HG02885 (cell line): Measurements from ENCODE around the gene PLCH2.

Experiments
- ATAC-seq: cut with Tn5 transposase; IDR thresholded peaks from one replicate; pipeline ENCODE4 v1.9.1; 2021; ENCODE audit warnings: mild to moderate bottlenecking; ENCODE audit not compliant: unreplicated experiment, poor library complexity

Gene PLCH2

GRCh38 chr1:2496087-2496622 is 20.1 kb downstream of the PLCH2 start:
- no peak for ATAC-seq

- no peak for ATAC-seq
Measured at GRCh38 chr1:2496746-2497145, 20.7 kb downstream of the PLCH2 start.

GRCh38 chr1:2497891-2498290 is 21.8 kb downstream of the PLCH2 start:
- no peak for ATAC-seq

- ATAC-seq = no peak
Measured at GRCh38 chr1:2498648-2499047, 22.6 kb downstream of the PLCH2 start.

GRCh38 chr1:2499260-2499659 is 23.2 kb downstream of the PLCH2 start:
- ATAC-seq = no peak

- ATAC-seq = no peak
Measured at GRCh38 chr1:2499986-2500596, 24.0 kb downstream of the PLCH2 start.

- no peak for ATAC-seq
Measured at GRCh38 chr1:2501041-2501819, 25.1 kb downstream of the PLCH2 start.

- ATAC-seq = no peak
Measured at GRCh38 chr1:2501820-2502119, 25.7 kb downstream of the PLCH2 start.

- no peak for ATAC-seq
Measured at GRCh38 chr1:2502210-2502609, 26.1 kb downstream of the PLCH2 start.

- no peak for ATAC-seq
Measured at GRCh38 chr1:2502661-2503553, 26.8 kb downstream of the PLCH2 start.

GRCh38 chr1:2503554-2504224 is 27.6 kb downstream of the PLCH2 start:
- no peak for ATAC-seq

GRCh38 chr1:2504225-2504948 is 28.3 kb downstream of the PLCH2 start:
- no peak for ATAC-seq

- no peak for ATAC-seq
Measured at GRCh38 chr1:2504949-2505272, 28.8 kb downstream of the PLCH2 start.

- ATAC-seq = no peak
Measured at GRCh38 chr1:2505461-2505994, 29.4 kb downstream of the PLCH2 start.

- no peak for ATAC-seq
Measured at GRCh38 chr1:2506007-2506860, 30.1 kb downstream of the PLCH2 start.

- ATAC-seq = no peak
Measured at GRCh38 chr1:2506901-2507565, 30.9 kb downstream of the PLCH2 start.

- no peak for ATAC-seq
Measured at GRCh38 chr1:2507744-2508155, 31.7 kb downstream of the PLCH2 start.

GRCh38 chr1:2508180-2508579 is 32.1 kb downstream of the PLCH2 start:
- ATAC-seq = no peak
